ENCODE data around the gene BRF1.

DNA sequence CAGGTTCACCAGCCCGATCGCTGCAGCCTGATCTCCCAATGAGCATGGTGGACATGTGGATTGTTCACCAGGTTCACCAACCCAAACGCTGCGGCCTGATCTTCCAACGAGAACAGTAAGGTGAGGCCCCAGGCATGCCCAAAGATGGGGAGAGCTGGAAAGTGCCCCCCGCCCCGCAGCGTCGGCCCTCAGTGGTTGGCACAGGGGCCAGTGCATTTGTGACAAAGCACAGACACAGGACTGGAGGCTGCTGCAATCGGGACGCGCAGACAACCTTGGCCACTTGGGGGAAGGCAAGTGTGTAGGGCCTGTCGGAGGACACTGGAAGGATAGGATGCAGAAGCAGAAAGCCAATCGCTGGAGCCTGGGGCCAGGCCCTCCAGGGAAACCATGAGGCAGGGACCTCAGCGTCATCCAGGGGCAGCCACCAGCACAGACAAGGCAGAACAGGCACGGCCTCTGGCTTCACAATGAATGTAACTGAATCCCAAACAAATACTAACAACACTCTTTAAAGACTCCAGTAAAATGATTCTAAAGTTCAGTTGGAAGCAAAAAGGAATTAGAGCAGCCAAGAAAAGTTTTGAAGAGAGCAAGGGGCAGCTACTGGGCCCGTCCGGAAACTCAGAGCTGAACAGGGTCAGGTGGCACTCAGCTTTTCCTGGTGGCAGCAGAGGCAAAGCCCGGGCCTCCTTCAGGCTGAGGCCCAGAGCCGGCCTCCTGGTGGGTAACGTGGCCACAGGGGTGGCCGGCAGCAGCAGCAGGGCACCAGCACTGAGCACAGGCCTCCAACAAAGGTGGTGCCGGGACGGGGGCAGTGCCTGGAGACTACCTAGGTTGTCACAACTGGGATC lies 13.3 kb downstream of the BRF1 start:
- TF ChIP-seq, protein P1, sequence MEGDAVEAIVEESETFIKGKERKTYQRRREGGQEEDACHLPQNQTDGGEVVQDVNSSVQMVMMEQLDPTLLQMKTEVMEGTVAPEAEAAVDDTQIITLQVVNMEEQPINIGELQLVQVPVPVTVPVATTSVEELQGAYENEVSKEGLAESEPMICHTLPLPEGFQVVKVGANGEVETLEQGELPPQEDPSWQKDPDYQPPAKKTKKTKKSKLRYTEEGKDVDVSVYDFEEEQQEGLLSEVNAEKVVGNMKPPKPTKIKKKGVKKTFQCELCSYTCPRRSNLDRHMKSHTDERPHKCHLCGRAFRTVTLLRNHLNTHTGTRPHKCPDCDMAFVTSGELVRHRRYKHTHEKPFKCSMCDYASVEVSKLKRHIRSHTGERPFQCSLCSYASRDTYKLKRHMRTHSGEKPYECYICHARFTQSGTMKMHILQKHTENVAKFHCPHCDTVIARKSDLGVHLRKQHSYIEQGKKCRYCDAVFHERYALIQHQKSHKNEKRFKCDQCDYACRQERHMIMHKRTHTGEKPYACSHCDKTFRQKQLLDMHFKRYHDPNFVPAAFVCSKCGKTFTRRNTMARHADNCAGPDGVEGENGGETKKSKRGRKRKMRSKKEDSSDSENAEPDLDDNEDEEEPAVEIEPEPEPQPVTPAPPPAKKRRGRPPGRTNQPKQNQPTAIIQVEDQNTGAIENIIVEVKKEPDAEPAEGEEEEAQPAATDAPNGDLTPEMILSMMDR (IDR thresholded peaks at IDR 0.05) = no peak
- TF ChIP-seq POLR2A (IDR thresholded peaks at IDR 0.05) (no peak), POLR2AphosphoS5 (IDR thresholded peaks at IDR 0.05) (no peak), EP300 (IDR thresholded peaks at IDR 0.05) (no peak)

All from suprapubic skin (tissue), 4 donors.